Upper lobe of left lung (tissue), 4 donors: Measurements from ENCODE around the gene ERC1.

ENCODE experiments used
- CTCF ChIP-seq, 6 experiments: fragments of 450-650 bp in 4 of 6; fragments of 200-600 bp in 2 of 6; sonication (generic) in 2 of 6; IDR thresholded peaks; one replicate each; pipeline ENCODE4 v1.5.1; 2016 to 2019; ENCODE audit warnings: antibody characterized with exemption in 6 of 6
- POLR2AphosphoS5 ChIP-seq, 2 donors: sonication (generic); formaldehyde crosslinking; IDR thresholded peaks; one replicate each; pipeline ENCODE4 v1.5.1; 2017; ENCODE audit warnings: antibody characterized with exemption in 2 of 2

GRCh38 chr12:1464925-1465324 lies 473.9 kb downstream of the ERC1 start:
- no peak for TF ChIP-seq CTCF (IDR thresholded peaks at IDR 0.05)
- TF ChIP-seq POLR2AphosphoS5 (IDR thresholded peaks at IDR 0.05): no peak
